ENCODE data around the gene TTLL4. TPM values are rescaled to one million over a fixed set of nuclear protein-coding genes. Genes with fewer than 3 reads are reported as not detected.

TTLL4 gene
- polyA plus RNA-seq, 2 of the 4 experiments (the other 2 are of a cell fraction) = 25.0 to 26.2 TPM

DNA sequence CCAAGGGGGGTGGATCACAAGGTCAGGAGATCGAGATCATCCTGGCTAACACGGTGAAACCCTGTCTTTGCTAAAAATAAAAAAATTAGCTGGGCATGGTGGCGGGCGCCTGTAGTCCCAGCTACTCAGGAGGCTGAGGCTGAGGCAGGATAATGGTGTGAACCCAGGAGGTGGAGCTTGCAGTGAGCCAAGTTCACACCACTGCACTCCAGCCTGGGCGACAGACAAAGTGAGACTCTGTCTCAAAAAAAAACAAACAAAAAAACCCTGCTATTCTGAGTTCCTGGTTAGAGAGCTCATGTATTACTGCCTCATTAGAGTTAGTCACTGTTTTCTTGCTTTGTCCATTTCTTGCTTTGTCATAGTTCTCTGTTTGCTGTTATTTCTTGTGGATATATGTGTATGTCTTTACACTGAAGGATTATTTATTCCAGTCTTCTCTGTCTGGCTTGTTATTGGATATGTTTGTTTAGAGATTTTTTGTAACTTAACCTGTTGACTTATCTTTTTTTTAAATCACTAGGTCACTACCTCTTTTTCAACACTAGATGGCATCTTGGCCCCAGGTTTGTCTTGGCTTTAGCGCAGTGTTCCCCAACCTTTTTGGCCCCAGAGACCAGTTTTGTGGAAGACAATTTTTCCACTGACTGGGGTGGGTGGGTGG lies 17.0 kb downstream of the TTLL4 start:
- CTCF ChIA-PET = interaction anchor here (0.8 to 2.4 kb wide), 4 partner anchors 9 to 121 kb away, joined by 3 to 9 read pairs (median 4); no protein-coding TSS in a partner anchor

DNA sequence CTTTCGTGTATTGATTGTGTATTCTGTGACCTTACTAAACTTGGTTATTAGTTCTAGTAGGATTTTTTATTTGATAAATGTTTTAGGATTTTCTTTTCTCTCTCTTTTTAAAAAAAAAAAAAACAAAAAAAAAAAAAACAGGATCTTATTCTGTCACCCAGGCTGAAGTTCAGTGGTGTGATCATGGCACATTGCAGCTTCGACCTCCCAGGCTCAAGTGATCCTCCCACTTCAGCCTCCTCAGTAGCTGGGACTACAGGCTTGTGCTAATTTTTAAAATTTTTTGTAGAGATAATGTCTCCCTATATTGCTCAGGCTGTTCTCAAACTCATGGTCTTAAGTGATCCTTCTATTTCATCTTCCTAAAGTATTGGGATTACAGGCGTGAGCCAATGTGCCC lies 19.0 kb downstream of the TTLL4 start:
- TF ChIP-seq HDAC2 (IDR thresholded peaks at IDR 0.05) = no peak
- TF ChIP-seq HOXA7 (CRISPR knock-in tag; IDR thresholded peaks at IDR 0.05) = no peak
- TF ChIP-seq EHMT2 (IDR thresholded peaks at IDR 0.05; ENCODE audit: low read depth) = no peak
- TF ChIP-seq KDM1A (IDR thresholded peaks at IDR 0.05; ENCODE audit: low read depth) = no peak
- TF ChIP-seq ZSCAN20 (CRISPR knock-in tag; IDR thresholded peaks at IDR 0.05) = no peak
- TF ChIP-seq RCOR1 (IDR thresholded peaks at IDR 0.05; ENCODE audit: low read depth, low read length) = no peak
- no peak for TF ChIP-seq TFCP2L1 (CRISPR knock-in tag; IDR thresholded peaks at IDR 0.05)
- TF ChIP-seq SREBF2 (IDR thresholded peaks at IDR 0.05) = no peak
- no peak for TF ChIP-seq ESRRA (IDR thresholded peaks at IDR 0.05; ENCODE audit: borderline replicate concordance, low read length)
- no peak for TF ChIP-seq POLR2A (IDR thresholded peaks at IDR 0.05; ENCODE audit: low read length)
- no peak for TF ChIP-seq FOSB (CRISPR knock-in tag; IDR thresholded peaks at IDR 0.05)
- TF ChIP-seq GATA3 (IDR thresholded peaks at IDR 0.05; ENCODE audit: borderline replicate concordance) = no peak
- no peak for TF ChIP-seq NPAS2 (CRISPR knock-in tag; IDR thresholded peaks at IDR 0.05; ENCODE audit: borderline replicate concordance)
- no peak for TF ChIP-seq KDM5A (IDR thresholded peaks at IDR 0.05)
- WGBS (ENCODE audit: missing lambda C conversion rate) = 91% methylated on average over 3 of the region's 3 CpGs
- no peak for DNase-seq (ENCODE audit: low read depth in 1 of 2, low spot score in 1 of 2)
- Histone ChIP-seq H3K9me3 (peaks cover 17% of the 10 kb centered on the region), H3K4me2 (no peak overlapping the region), H3K4me3 (no peak overlapping the region), H3K4me1 (peaks cover 39% of the 10 kb centered on the region), H3K27ac (no peak overlapping the region)
- POLR2A ChIA-PET = no interaction called here
- ATAC-seq = no peak
- FAIRE-seq = no peak
- CTCF ChIA-PET = interaction anchor here (4.1 kb wide), 1 partner anchor 118 kb away, joined by 28 read pairs; no protein-coding TSS in a partner anchor

More for the DNA sequence above, 17.0 kb downstream of the TTLL4 start:
- Histone ChIP-seq H3K9me3 (peaks cover 17% of the 10 kb centered on the region), H3K4me1 (peaks cover 21% of the 10 kb centered on the region), H3K4me3 (no peak overlapping the region), H3K27ac (no peak overlapping the region), H3K4me2 (no peak overlapping the region)
- ATAC-seq = no peak
- peak in 1 of 2 experiments; percentile 39 for DNase-seq (ENCODE audit: low read depth in 1 of 2, low spot score in 1 of 2)
- WGBS (ENCODE audit: missing lambda C conversion rate) = 87% methylated on average over 6 of the region's 6 CpGs
- POLR2A ChIA-PET = no interaction called here
- no peak for FAIRE-seq
- TF ChIP-seq, protein P1, sequence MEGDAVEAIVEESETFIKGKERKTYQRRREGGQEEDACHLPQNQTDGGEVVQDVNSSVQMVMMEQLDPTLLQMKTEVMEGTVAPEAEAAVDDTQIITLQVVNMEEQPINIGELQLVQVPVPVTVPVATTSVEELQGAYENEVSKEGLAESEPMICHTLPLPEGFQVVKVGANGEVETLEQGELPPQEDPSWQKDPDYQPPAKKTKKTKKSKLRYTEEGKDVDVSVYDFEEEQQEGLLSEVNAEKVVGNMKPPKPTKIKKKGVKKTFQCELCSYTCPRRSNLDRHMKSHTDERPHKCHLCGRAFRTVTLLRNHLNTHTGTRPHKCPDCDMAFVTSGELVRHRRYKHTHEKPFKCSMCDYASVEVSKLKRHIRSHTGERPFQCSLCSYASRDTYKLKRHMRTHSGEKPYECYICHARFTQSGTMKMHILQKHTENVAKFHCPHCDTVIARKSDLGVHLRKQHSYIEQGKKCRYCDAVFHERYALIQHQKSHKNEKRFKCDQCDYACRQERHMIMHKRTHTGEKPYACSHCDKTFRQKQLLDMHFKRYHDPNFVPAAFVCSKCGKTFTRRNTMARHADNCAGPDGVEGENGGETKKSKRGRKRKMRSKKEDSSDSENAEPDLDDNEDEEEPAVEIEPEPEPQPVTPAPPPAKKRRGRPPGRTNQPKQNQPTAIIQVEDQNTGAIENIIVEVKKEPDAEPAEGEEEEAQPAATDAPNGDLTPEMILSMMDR (IDR thresholded peaks at IDR 0.05) = peak; percentile 25; the same call in 2 of the 3 replicates
- TF ChIP-seq EP300 (IDR thresholded peaks at IDR 0.05) (no peak), HOXB13 (CRISPR knock-in tag; IDR thresholded peaks at IDR 0.05; ENCODE audit: low read depth) (no peak), RAD21 (conservative IDR thresholded peaks at IDR 0.05 in 1 of 2, IDR thresholded peaks at IDR 0.05 in 1 of 2) (peak in 1 of 2 experiments; percentile 63; a peak in 2 of 5 replicates), SMC3 (IDR thresholded peaks at IDR 0.05) (peak; percentile 19; the same call in 1 of the 3 replicates)

DNA sequence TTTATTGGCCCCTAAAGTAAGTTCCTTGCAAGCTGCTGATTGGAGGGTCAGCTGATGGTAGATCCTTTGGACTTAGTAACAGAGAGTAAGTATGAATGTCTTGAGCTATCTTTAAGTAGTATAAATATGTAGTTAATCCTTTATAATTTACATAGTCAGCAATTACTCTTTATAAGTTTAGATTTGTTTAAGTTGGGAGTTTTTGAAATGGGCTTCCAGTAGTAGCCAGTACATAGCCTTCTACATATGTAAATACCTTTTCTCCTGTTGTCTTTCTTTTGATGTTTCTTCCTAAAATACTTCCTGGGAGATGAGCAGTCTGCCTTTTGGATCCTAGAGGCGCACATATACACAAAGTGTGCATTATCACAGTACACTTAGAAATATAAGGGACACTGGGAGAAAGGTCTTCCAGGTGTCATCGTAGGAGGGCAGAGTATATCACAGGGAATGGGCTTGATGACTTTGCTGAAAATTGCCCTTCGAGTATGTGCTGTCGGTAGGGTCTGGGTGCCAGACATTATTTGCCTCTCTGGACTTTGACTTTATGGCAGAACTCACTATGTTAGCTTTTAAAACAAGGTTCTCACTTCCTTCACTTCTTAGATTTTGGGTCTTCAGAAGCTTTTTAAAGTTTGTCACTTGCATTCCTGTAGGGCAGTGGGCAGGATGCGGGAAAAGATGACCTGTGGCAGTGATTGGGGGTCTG lies 21.6 kb downstream of the TTLL4 start:
- WGBS (ENCODE audit: missing lambda C conversion rate) = 96% methylated on average over 5 of the region's 5 CpGs
- H3K9me3 ChIP-seq = peaks cover 8% of the 10 kb centered on the region
- ATAC-seq = no peak
- CTCF ChIA-PET = interaction anchor here (1.2 to 4.1 kb wide), 6 partner anchors 11 to 166 kb away, joined by 3 to 28 read pairs (median 6); partner anchors contain the start of gene TTLL4
- DNase-seq (ENCODE audit: low read depth in 1 of 2, low spot score in 1 of 2) = no peak
- no peak overlapping the region for H3K4me3 ChIP-seq
- POLR2A ChIA-PET = interaction anchor here (2.0 kb wide), 1 partner anchor 22 kb away, joined by 6 read pairs; the partner anchor contains the start of gene TTLL4
- H3K4me2 ChIP-seq = peak overlapping the region; percentile 82
- no peak for FAIRE-seq
- TF ChIP-seq ZSCAN20 (CRISPR knock-in tag; IDR thresholded peaks at IDR 0.05) (no peak), MAFK (IDR thresholded peaks at IDR 0.05; ENCODE audit: partially characterized antibody) (peak; percentile 93)
- H3K27ac ChIP-seq = peak overlapping the region; percentile 42 to 72; a peak in 5 of 6 replicates
- peaks cover 39% of the 10 kb centered on the region for H3K4me1 ChIP-seq
